ENCODE results near the gene FAM120AOS. TPM values are rescaled to one million over a fixed set of nuclear protein-coding genes. Genes with fewer than 3 reads are reported as not detected.
A peak's percentile ranks its signal among the peaks of the same experiment; 100 is the strongest.

Gene FAM120AOS
- total and polyA plus RNA-seq, 12 donors = 26.2 to 62.6 (median 46.6) TPM

DNA sequence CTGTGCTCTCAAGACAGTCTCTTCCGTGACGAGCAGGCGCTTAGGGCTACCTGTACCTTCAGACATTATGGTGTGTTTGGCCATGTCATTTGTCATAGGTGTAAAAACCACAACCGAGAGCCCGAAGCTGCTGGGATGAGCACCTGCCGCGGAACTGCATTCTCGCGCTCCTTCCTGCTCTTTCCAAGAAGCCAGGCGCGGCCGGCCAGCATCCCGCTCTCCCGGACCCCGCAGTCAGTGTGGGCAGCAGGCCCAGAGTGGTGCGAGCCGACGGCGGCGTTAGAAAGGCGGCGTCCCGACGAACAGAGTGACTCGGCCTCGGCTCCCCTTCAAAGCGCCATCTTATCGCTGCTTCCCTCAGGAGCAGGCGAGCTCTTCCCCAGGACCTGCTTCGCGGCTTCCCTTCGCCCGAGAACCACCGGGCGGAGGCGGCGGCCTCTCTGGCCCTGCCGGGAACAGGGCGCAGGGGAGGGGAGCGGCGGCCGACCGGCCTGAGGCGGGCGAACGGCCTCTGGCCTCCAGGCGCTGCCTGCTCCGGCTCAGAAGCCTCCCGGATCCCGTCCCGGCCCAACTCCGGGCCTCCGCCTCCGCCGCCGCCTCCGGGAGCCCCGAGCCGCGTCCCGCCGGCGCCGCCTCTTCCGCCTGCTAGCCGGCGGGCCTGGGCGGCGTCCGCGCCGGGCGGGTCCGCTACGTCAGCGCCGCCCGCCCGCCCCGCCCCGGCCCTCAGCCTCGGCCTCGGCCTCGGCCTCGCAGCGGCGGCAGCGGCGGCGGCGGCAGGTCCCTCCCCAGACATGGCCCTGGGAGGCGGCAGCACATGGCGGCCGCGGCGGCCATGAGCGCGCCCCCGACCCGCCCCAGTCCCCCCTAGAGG, 2.2 kb downstream of the FAM120AOS start, which contains the start of gene FAM120A:
TSS of gene FAM120A (plus strand) at position 741 of the 871 bp plus-strand sequence. CDS start 231 bp downstream, outside the sequence.
- TF ChIP-seq, protein P1, sequence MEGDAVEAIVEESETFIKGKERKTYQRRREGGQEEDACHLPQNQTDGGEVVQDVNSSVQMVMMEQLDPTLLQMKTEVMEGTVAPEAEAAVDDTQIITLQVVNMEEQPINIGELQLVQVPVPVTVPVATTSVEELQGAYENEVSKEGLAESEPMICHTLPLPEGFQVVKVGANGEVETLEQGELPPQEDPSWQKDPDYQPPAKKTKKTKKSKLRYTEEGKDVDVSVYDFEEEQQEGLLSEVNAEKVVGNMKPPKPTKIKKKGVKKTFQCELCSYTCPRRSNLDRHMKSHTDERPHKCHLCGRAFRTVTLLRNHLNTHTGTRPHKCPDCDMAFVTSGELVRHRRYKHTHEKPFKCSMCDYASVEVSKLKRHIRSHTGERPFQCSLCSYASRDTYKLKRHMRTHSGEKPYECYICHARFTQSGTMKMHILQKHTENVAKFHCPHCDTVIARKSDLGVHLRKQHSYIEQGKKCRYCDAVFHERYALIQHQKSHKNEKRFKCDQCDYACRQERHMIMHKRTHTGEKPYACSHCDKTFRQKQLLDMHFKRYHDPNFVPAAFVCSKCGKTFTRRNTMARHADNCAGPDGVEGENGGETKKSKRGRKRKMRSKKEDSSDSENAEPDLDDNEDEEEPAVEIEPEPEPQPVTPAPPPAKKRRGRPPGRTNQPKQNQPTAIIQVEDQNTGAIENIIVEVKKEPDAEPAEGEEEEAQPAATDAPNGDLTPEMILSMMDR (IDR thresholded peaks at IDR 0.05) = no peak
- TF ChIP-seq POLR2A (IDR thresholded peaks at IDR 0.05) = peak; percentile 93 to 94
- Histone ChIP-seq H3K9me3 (replicated peaks in 1 of 3) (no peaks in the 10 kb centered on the region), H3K36me3 (replicated peaks in 1 of 2) (peaks cover 0 to 33% of the 10 kb centered on the region in 2 donors), H3K27ac (peak within 1 kb of the TSS; percentile 65 to 99 (median 95)), H3K4me3 (peak within 1 kb of the TSS; percentile 61 to 83 (median 71)), H3K4me1 (replicated peaks in 1 of 2) (peaks cover 9 to 35% of the 10 kb centered on the region in 2 donors), H3K27me3 (no peaks in the 10 kb centered on the region)
- 0% methylated on average over 15 to 100 of the region's 100 CpGs for WGBS, 4 donors
- DNase-seq = peak; percentile 69 to 79 (median 76)
- intact Hi-C loops (cut with DNase I) = loop anchor here (5.0 to 10.0 kb wide), 3 partner anchors 61 to 116 kb away; no protein-coding TSS in a partner anchor

DNA sequence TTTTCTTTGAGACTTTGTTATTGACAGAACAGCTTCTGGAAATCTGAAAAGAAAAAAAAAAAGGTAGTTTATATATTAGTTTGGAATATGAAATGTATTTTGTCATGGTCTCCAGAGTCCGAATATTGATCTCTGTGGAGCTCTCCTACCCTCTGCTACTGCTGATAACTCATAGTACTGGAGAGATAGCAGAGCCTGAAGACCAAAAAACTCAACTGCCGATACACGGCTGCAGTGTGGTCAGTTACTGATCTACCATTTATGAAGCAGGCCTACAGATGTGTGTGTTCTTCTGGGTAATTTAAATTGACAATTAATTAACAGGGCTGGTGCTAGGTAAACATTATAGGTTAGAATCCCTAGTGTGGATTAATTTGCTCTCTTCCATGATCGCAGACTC, 5.7 kb downstream of the FAM120AOS start:
- WGBS, 4 donors = 84 to 97% (median 93%) methylated on average over 4 of the region's 4 CpGs
- intact Hi-C loops (cut with DNase I) = no loop called here
- Histone ChIP-seq H3K4me1 (replicated peaks in 1 of 2) (peaks cover 9 to 15% of the 10 kb centered on the region in 2 donors), H3K4me3 (no peak overlapping the region), H3K27me3 (no peaks in the 10 kb centered on the region), H3K36me3 (replicated peaks in 1 of 2) (peaks cover 0 to 37% of the 10 kb centered on the region in 2 donors), H3K27ac (no peak overlapping the region), H3K9me3 (replicated peaks in 1 of 3) (no peaks in the 10 kb centered on the region)
- no peak for TF ChIP-seq POLR2A (IDR thresholded peaks at IDR 0.05)
- TF ChIP-seq, protein P1 (IDR thresholded peaks at IDR 0.05) = no peak
- no peak for DNase-seq

DNA sequence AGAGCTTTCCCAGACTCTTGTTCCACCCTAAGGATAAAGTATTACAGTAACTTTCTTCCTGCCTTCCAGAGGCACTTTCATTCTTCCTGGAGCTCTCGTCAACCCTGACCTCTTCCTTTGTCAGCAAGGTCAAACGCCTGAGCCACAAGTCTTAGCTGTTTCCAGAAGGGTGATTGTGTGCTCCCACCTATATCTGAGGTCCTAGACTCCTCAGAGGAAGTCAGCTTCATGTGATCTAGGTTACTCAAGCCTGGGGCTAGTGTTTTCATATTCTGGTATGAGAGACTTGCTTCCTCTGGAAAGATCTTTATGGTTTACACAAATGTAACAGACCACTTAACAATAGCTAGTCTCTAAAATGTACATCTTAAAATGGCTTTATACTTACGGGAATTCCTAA, 7.3 kb downstream of the FAM120AOS start:
- peaks cover 0 to 37% of the 10 kb centered on the region in 2 donors for H3K36me3 ChIP-seq (replicated peaks in 1 of 2)

More for the DNA sequence above, 7.3 kb downstream of the FAM120AOS start:
- Histone ChIP-seq H3K27ac (no peak overlapping the region), H3K27me3 (no peaks in the 10 kb centered on the region), H3K9me3 (replicated peaks in 1 of 3) (no peaks in the 10 kb centered on the region), H3K4me3 (no peak overlapping the region), H3K4me1 (replicated peaks in 1 of 2) (peaks cover 9 to 15% of the 10 kb centered on the region in 2 donors)
- intact Hi-C loops (cut with DNase I) = no loop called here
- 51 to 72% (median 60%) methylated on average over 3 of the region's 3 CpGs for WGBS, 4 donors
- no peak for DNase-seq
- TF ChIP-seq POLR2A (IDR thresholded peaks at IDR 0.05) = no peak
- TF ChIP-seq, protein P1 (IDR thresholded peaks at IDR 0.05) = no peak
